SK-N-SH (cell line): ENCODE data around the gene MATN4. TPM values are rescaled to one million over a fixed set of nuclear protein-coding genes. Genes with fewer than 3 reads are reported as not detected.

ENCODE experiments used
- CTCF ChIA-PET: fragments of 300-600, 350-600 bp; formaldehyde crosslinking; extraction: SDS; loops from one replicate; lab custom pipeline; 2021; lab: Yijun Ruan, JAX
- POLR2A ChIA-PET: fragments of 350-600 bp; sonication (Branson Sonifier 250); formaldehyde crosslinking; extraction: SDS; loops from one replicate; lab custom pipeline; 2020; ENCODE audit warnings: antibody characterized with exemption, inconsistent platforms; lab: Yijun Ruan, JAX
- DNase-seq: peaks from one replicate; pipeline ENCODE4 v3.0.0; 2012
- H2AFZ ChIP-seq: fragments of 200-600 bp; sonication (generic); 2 replicates; pipeline ENCODE4 v1.8.1; 2016; ENCODE audit warnings: antibody characterized with exemption, mild to moderate bottlenecking, low read depth
- H3F3A ChIP-seq: fragments of 200-600 bp; sonication (generic); replicated peaks from 2 replicates; pipeline ENCODE3; 2016; ENCODE audit warnings: antibody characterized with exemption, mild to moderate bottlenecking; ENCODE audit not compliant: insufficient read depth
- H3K27ac ChIP-seq, 2 experiments: fragments of 200-500 bp in 1 of 2; fragments of 200-600 bp in 1 of 2; sonication (Bioruptor generic) in 1 of 2; sonication (generic), shearing (Covaris generic) in 1 of 2; 2 replicates each; pipeline versions ENCODE4 v1.5.1 to v1.6.1; 2014 to 2016; ENCODE audit warnings: low read depth in 2 of 2, inconsistent platforms in 1 of 2, low read length in 1 of 2, mild to moderate bottlenecking in 1 of 2, mixed read lengths in 1 of 2
- H3K27me3 ChIP-seq: fragments of 200-600 bp; sonication (generic), shearing (Covaris generic); 2 replicates; pipeline ENCODE4 v1.6.1; 2016; ENCODE audit warnings: mixed run types; ENCODE audit not compliant: insufficient read depth
- H3K36me3 ChIP-seq, 2 experiments: fragments of 200-500 bp in 1 of 2; fragments of 200-600 bp in 1 of 2; sonication (Bioruptor generic) in 1 of 2; sonication (generic) in 1 of 2; replicated peaks in 1 of 2; 2 replicates each; pipeline versions ENCODE3 to v1.5.1; 2014 to 2016; ENCODE audit warnings: low read length in 1 of 2, mild to moderate bottlenecking in 1 of 2; ENCODE audit not compliant: insufficient read depth in 2 of 2, control insufficient read depth in 1 of 2
- H3K4me1 ChIP-seq, 2 experiments: fragments of 200-500 bp in 1 of 2; fragments of 200-600 bp in 1 of 2; sonication (Bioruptor generic) in 1 of 2; sonication (generic), shearing (Covaris generic) in 1 of 2; 2 replicates each; pipeline versions ENCODE4 v1.5.1 to v1.6.1; 2014 to 2016; ENCODE audit warnings: low read depth in 1 of 2, low read length in 1 of 2, mixed run types in 1 of 2; ENCODE audit not compliant: insufficient read depth in 2 of 2, control insufficient read depth in 1 of 2
- H3K4me2 ChIP-seq: fragments of 200-600 bp; sonication (generic), shearing (Covaris generic); 2 replicates; pipeline ENCODE4 v1.6.1; 2017; ENCODE audit warnings: mixed run types
- H3K4me3 ChIP-seq, 2 experiments: fragments of 200-500 bp in 1 of 2; fragments of 200-600 bp in 1 of 2; sonication (Bioruptor generic) in 1 of 2; sonication (generic), shearing (Covaris generic) in 1 of 2; 2 replicates each; pipeline versions ENCODE4 v1.5.1 to v1.8.1; 2014 to 2016; ENCODE audit warnings: low read depth in 2 of 2, inconsistent platforms in 1 of 2, low read length in 1 of 2, mild to moderate bottlenecking in 1 of 2, mixed read lengths in 1 of 2, moderate library complexity in 1 of 2
- H3K79me2 ChIP-seq: fragments of 200-600 bp; sonication (generic); 2 replicates; pipeline ENCODE4 v1.8.1; 2017; ENCODE audit warnings: mild to moderate bottlenecking; ENCODE audit not compliant: insufficient read depth
- H3K9ac ChIP-seq: fragments of 200-600 bp; sonication (generic); 2 replicates; pipeline ENCODE4 v1.6.1; 2017; ENCODE audit warnings: mixed run types
- H3K9me2 ChIP-seq: fragments of 200-600 bp; sonication (generic); 2 replicates; pipeline ENCODE4 v1.6.1; 2017; ENCODE audit warnings: mixed run types
- H3K9me3 ChIP-seq: fragments of 200-600 bp; sonication (generic); 2 replicates; pipeline ENCODE4 v1.6.1; 2017; ENCODE audit warnings: mixed run types, mild to moderate bottlenecking, moderate library complexity
- H4K20me1 ChIP-seq: fragments of 200-600 bp; sonication (generic); 2 replicates; pipeline ENCODE4 v1.6.1; 2017; ENCODE audit warnings: mild to moderate bottlenecking, mixed run types; ENCODE audit not compliant: insufficient read depth
- ELF1 ChIP-seq: IDR thresholded peaks from 2 replicates; pipeline ENCODE4 v1.4.0; 2012
- EP300 ChIP-seq, 2 experiments: IDR thresholded peaks; 2 replicates each; pipeline versions ENCODE4 v1.4.0 to v1.6.1; 2012; ENCODE audit warnings: borderline replicate concordance in 1 of 2, low read depth in 1 of 2, low read length in 1 of 2
- FOSL2 ChIP-seq: IDR thresholded peaks from 2 replicates; pipeline ENCODE4 v1.4.0; 2012; ENCODE audit warnings: low read depth, mild to moderate bottlenecking, moderate library complexity, borderline replicate concordance
- FOXJ3 ChIP-seq: sonication (generic); formaldehyde crosslinking; IDR thresholded peaks from 2 replicates; pipeline ENCODE4 v1.5.1; 2020; ENCODE audit warnings: mild to moderate bottlenecking, missing genetic modification reagents
- IRF3 ChIP-seq: fragments of 150-350 bp; IDR thresholded peaks from 2 replicates; pipeline ENCODE4 v1.6.1; 2016; ENCODE audit warnings: mild to moderate bottlenecking, low read depth, low read length
- JUND ChIP-seq: IDR thresholded peaks from 2 replicates; pipeline ENCODE4 v1.4.0; 2012
- MXI1 ChIP-seq: IDR thresholded peaks from 2 replicates; pipeline ENCODE4 v1.6.1; 2012; ENCODE audit warnings: mild to moderate bottlenecking, low read depth, low read length, improper control_type of control experiment
- NFIC ChIP-seq: IDR thresholded peaks from 2 replicates; pipeline ENCODE4 v1.4.0; 2012; ENCODE audit warnings: borderline replicate concordance
- NRF1 ChIP-seq: IDR thresholded peaks from 2 replicates; pipeline ENCODE4 v1.6.1; 2012; ENCODE audit warnings: low read depth, mild to moderate bottlenecking, low read length
- PBX3 ChIP-seq: IDR thresholded peaks from 2 replicates; pipeline ENCODE4; 2012
- RFX5 ChIP-seq: IDR thresholded peaks from 2 replicates; pipeline ENCODE4 v1.6.1; 2012; ENCODE audit warnings: mild to moderate bottlenecking, improper control_type of control experiment, low read length
- RXRA ChIP-seq: IDR thresholded peaks from 2 replicates; pipeline ENCODE4 v1.4.0; 2012; ENCODE audit warnings: low read depth, mild to moderate bottlenecking, borderline replicate concordance
- SMC3 ChIP-seq: IDR thresholded peaks from 2 replicates; pipeline ENCODE4 v1.6.1; 2012; ENCODE audit warnings: low read depth, low read length, improper control_type of control experiment
- TCF12 ChIP-seq: IDR thresholded peaks from 2 replicates; pipeline ENCODE4 v1.4.0; 2012
- ZBTB33 ChIP-seq: IDR thresholded peaks from 2 replicates; pipeline ENCODE4 v1.4.0; 2012; ENCODE audit warnings: low read depth, borderline replicate concordance
- WGBS: methylation state at CpG from one replicate; pipeline ENCODE4 v1.1.6; 2017; ENCODE audit warnings: low lambda C conversion rate; 5-methylcytosine and 5-hydroxymethylcytosine counted together
- polyA plus RNA-seq, 3 experiments: library from polyadenylated mRNA; depleted of rRNA; stranded (reverse); fragments of >200 nt; gene quantifications; 2 replicates each; pipeline ENCODE4 v1.2.3, GENCODE V29; 2012
- TF ChIP-seq, protein P1 (sequence below): IDR thresholded peaks from 2 replicates; pipeline ENCODE4 v1.4.0; 2012; ENCODE audit warnings: low read depth

MATN4 gene
- polyA plus RNA-seq, 1 of the 3 experiments (the other 2 are of a cell fraction), result 0.16 TPM

DNA sequence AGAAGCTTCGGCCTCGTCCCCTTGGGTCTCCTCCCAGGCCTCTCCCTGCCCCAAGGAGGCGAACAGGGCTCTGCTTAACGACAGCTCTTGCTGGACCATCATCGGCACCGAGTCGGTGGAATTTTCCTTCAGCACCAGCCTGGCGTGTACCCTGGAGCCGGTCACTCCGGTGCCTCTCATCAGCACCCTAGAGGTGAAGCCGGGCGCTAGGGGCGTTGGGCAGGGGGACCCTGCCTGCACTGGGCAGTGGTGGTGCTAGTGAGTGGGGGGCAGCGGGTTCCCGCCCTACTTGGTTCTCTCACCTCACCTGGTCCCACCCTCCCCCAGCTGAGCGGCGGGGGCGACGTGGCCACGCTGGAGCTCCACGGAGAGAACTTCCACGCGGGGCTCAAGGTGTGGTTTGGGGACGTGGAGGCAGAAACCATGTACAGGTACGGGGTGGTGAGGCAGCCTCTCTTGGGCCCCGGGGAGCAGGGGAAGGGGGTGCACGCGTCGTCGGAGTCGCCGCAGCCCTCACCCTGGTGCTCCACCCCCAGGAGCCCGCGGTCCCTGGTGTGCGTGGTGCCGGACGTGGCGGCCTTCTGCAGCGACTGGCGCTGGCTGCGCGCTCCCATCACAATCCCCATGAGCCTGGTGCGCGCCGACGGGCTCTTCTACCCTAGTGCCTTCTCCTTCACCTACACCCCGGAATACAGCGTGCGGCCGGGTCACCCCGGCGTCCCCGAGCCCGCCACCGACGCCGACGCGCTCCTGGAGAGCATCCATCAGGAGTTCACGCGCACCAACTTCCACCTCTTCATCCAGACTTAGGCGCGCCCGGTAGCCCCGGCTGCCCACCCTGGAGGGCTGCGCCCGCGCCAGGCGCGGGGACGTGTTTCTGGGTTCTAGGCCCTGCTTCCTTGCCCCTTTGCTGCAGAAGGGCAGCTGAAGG is 8.3 kb upstream of the MATN4 start:
- H3K36me3 ChIP-seq, result no peaks in the 10 kb centered on the region
- no peak for DNase-seq
- H3K27ac ChIP-seq, result no peak overlapping the region
- no peaks in the 10 kb centered on the region for H4K20me1 ChIP-seq
- 35% methylated on average over 26 of the region's 71 CpGs for WGBS
- H3K4me1 ChIP-seq, result no peaks in the 10 kb centered on the region
- no peak overlapping the region for H2AFZ ChIP-seq
- no peak for TF ChIP-seq EP300 (IDR thresholded peaks at IDR 0.05; ENCODE audit: borderline replicate concordance in 1 of 2, low read depth in 1 of 2, low read length in 1 of 2)
- no peak for TF ChIP-seq PBX3
- no peak for TF ChIP-seq NRF1
- TF ChIP-seq IRF3, result no peak
- TF ChIP-seq ELF1, result no peak
- no peak for TF ChIP-seq RFX5
- TF ChIP-seq, protein P1, sequence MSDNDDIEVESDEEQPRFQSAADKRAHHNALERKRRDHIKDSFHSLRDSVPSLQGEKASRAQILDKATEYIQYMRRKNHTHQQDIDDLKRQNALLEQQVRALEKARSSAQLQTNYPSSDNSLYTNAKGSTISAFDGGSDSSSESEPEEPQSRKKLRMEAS, result no peak
- no peak for TF ChIP-seq MXI1
- TF ChIP-seq ZBTB33, result no peak
- no peak for TF ChIP-seq FOXJ3 (CRISPR knock-in tag)
- TF ChIP-seq NFIC, result no peak
- no peak for TF ChIP-seq TCF12
- TF ChIP-seq JUND, result no peak
- no peak for TF ChIP-seq SMC3
- TF ChIP-seq RXRA, result no peak
- no peak for TF ChIP-seq FOSL2
- TF ChIP-seq, all 33 proteins: peak for 0
- Histone ChIP-seq H3F3A (no peaks in the 10 kb centered on the region), H3K9me2 (no peaks in the 10 kb centered on the region), H3K4me3 (no peak overlapping the region), H3K4me2 (no peak overlapping the region), H3K79me2 (no peaks in the 10 kb centered on the region), H3K27me3 (peaks cover 12% of the 10 kb centered on the region; the same call in 1 of the 2 replicates), H3K9ac (no peak overlapping the region), H3K9me3 (no peaks in the 10 kb centered on the region)
- CTCF ChIA-PET, result interaction anchor here (0.6 to 9.8 kb wide), 11 partner anchors 9 to 455 kb away, joined by 3 to 122 read pairs (median 6); partner anchors contain the start of gene SYS1
- POLR2A ChIA-PET, result no interaction called here
